ENCODE data around the gene GABRD.

GABRD gene

GRCh38 chr1:2014181-2014580, 5.0 kb upstream of the GABRD start:
- TF ChIP-seq MYC (IDR thresholded peaks at IDR 0.05; ENCODE audit: low read depth, low read length) (no peak), POLR2A (IDR thresholded peaks at IDR 0.05; ENCODE audit: extremely low read depth, insufficient read length) (no peak)
- no peak overlapping the region for H3K4me3 ChIP-seq (ENCODE audit: low read depth, low read length)
- DNase-seq (ENCODE audit: low read depth): no peak

DNA sequence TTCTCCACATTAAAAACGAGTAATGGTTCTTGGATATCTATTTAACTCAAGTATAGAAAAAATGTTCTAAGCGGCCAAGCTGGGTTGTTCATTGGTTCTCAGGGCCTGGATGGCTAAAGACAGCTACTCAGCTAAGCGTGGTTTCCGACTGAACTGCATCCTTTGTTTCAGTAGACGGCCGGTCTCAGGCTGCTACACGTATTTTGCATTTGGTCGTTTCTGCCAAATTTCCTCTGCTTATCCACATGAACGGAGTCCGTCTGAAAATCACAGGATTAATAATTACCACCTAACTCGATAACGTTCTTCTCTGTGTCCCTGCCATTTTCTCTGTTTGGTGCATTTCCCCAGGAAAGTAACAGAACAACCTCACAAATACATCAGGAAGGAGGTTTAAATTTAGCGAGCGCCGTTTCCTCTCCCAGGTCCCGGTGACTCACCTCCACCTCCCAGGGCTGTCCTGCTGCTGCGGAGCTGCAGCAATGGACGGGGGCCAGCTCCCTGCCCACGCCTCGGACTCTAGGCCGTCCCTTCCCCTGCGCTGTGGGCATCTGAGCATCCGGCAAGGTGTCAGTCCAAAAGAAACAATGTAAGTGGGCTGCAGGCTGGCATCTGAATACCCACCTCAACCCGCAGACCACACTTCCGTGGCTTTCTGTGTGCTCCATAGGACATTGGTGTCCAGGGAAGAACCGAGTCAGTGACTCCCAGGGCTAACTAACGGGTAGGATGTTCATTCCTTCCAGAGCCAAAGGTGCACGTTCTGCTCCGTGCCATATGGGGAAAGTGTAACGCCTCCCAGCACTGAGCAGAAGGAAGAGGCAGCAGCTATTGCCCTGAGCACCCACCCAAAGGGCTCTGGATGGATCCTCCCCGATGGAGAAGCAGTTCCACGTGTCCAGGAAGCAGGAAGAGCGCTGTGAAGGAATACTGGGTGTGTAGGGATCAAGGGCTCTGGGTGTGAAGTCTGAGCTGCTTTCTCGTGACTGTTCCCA, 4.1 kb upstream of the GABRD start:
- no peak for DNase-seq (ENCODE audit: low read depth)
- TF ChIP-seq, protein P1, sequence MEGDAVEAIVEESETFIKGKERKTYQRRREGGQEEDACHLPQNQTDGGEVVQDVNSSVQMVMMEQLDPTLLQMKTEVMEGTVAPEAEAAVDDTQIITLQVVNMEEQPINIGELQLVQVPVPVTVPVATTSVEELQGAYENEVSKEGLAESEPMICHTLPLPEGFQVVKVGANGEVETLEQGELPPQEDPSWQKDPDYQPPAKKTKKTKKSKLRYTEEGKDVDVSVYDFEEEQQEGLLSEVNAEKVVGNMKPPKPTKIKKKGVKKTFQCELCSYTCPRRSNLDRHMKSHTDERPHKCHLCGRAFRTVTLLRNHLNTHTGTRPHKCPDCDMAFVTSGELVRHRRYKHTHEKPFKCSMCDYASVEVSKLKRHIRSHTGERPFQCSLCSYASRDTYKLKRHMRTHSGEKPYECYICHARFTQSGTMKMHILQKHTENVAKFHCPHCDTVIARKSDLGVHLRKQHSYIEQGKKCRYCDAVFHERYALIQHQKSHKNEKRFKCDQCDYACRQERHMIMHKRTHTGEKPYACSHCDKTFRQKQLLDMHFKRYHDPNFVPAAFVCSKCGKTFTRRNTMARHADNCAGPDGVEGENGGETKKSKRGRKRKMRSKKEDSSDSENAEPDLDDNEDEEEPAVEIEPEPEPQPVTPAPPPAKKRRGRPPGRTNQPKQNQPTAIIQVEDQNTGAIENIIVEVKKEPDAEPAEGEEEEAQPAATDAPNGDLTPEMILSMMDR (IDR thresholded peaks at IDR 0.05; ENCODE audit: low read depth, low read length): no peak
- TF ChIP-seq POLR2A (IDR thresholded peaks at IDR 0.05; ENCODE audit: extremely low read depth, insufficient read length) (no peak), MYC (IDR thresholded peaks at IDR 0.05; ENCODE audit: low read depth, low read length) (no peak)
- TF ChIP-seq, protein P2, sequence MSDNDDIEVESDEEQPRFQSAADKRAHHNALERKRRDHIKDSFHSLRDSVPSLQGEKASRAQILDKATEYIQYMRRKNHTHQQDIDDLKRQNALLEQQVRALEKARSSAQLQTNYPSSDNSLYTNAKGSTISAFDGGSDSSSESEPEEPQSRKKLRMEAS (IDR thresholded peaks at IDR 0.05; ENCODE audit: low read depth, low read length): no peak
- no peak overlapping the region for H3K4me3 ChIP-seq (ENCODE audit: low read depth, low read length)

DNA sequence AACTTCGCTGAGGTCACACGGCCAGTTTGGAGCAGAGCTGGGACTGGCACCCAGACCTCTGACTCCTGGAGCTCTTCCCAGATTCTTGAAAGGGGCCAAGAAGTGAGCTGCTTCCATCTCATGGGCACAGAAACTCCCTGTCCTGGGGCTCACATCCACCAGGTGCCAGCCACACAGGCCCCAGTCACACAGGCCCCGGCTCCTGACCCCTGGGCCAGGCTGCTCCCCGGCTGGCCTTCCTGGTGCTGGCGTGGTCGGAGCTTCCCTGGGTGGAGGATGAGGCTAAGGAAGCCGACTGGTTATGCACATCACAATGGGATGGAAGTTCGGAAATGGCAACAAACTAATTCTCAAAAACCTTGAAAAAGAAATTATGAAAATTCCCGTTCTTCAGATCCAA, 3.0 kb upstream of the GABRD start:
- DNase-seq (ENCODE audit: low read depth): no peak
- no peak overlapping the region for H3K4me3 ChIP-seq (ENCODE audit: low read depth, low read length)
- TF ChIP-seq MYC (IDR thresholded peaks at IDR 0.05; ENCODE audit: low read depth, low read length) (no peak), POLR2A (IDR thresholded peaks at IDR 0.05; ENCODE audit: extremely low read depth, insufficient read length) (no peak)
- TF ChIP-seq, protein P1 (IDR thresholded peaks at IDR 0.05; ENCODE audit: low read depth, low read length): no peak
- TF ChIP-seq, protein P2 (IDR thresholded peaks at IDR 0.05; ENCODE audit: low read depth, low read length): no peak

DNA sequence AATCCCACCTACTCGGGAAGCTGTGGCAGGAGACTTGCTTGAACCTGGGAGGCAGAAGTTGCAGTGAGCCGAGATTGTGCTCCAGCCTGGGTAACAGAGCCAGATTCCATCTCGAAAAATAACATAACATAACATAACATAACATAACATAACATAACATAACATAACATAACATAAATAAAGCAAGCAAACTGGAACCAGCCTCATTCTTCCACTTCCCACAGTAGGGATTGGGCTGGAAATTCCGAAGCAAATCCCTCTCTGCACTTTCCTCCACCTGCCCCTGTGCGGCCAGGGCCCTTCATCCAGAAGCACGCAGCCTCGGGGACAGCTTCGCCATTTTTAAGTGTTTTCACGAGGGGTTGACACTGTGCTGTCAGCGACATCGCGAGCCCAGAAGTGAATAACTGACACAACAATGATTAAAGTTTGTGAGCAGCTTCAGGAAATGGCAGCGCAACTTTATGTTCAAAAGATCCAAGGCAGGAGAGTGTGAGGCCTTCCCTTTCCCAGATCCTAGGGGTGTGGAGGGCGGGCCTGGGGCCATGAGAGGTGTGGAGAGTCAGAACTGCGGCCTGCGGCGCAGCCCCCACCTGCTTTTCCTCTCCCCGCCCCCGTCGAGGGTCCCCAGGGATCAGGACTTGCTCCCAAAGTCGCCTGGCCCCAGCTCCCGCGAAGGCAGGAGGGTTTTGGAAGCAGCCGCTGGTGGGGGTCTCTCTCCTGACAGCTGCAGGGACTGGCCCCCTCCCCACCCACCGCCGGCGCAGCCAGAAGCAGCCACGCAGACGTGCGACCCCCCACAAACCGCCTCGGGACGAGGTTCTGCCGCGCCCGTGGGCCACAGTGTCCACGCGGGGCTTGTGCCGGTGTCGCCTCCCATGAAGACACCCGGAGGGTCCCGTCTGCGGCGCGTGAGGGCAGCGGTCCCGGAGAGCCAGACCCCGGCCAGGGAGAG, 651 bp upstream of the GABRD start:
- TF ChIP-seq, protein P1 (IDR thresholded peaks at IDR 0.05; ENCODE audit: low read depth, low read length): no peak
- DNase-seq (ENCODE audit: low read depth): no peak
- H3K4me3 ChIP-seq (ENCODE audit: low read depth, low read length): no peak overlapping the region

GRCh38 chr1:2019571-2020309, 595 bp downstream of the GABRD start:
- TF ChIP-seq, protein P2 (IDR thresholded peaks at IDR 0.05; ENCODE audit: low read depth, low read length): no peak
- TF ChIP-seq MYC (IDR thresholded peaks at IDR 0.05; ENCODE audit: low read depth, low read length): no peak
- no peak for TF ChIP-seq POLR2A (IDR thresholded peaks at IDR 0.05; ENCODE audit: extremely low read depth, insufficient read length)
- TF ChIP-seq, protein P1 (IDR thresholded peaks at IDR 0.05; ENCODE audit: low read depth, low read length): no peak
- DNase-seq (ENCODE audit: low read depth): no peak
- no peak overlapping the region for H3K4me3 ChIP-seq (ENCODE audit: low read depth, low read length)
